Trophoblast cell (in vitro differentiated cells and primary cell): Measurements from ENCODE around the gene PLA2G4E.

Source experiments
- DNase-seq, 2 donors: peaks; one replicate each; pipeline ENCODE4 v3.0.0-alpha.2; 2016
- H2AFZ ChIP-seq: 2 replicates; pipeline ENCODE4 v1.6.1; 2013; ENCODE audit warnings: low read length, moderate library complexity, mild to moderate bottlenecking; ENCODE audit not compliant: insufficient read depth, poor library complexity
- H2AK5ac ChIP-seq: 2 replicates; pipeline ENCODE4 v1.6.1; 2013; ENCODE audit warnings: mild to moderate bottlenecking, low read length
- H2BK120ac ChIP-seq: 2 replicates; pipeline ENCODE4 v1.6.1; 2013; ENCODE audit warnings: low read length, mild to moderate bottlenecking, moderate library complexity; ENCODE audit not compliant: insufficient read depth, poor library complexity
- H2BK12ac ChIP-seq: 2 replicates; pipeline ENCODE4 v1.6.1; 2013; ENCODE audit warnings: mild to moderate bottlenecking, low read length, moderate library complexity
- H2BK5ac ChIP-seq: 2 replicates; pipeline ENCODE4 v1.6.1; 2013; ENCODE audit warnings: low read length, low read depth, moderate library complexity, mild to moderate bottlenecking; ENCODE audit not compliant: poor library complexity
- H3K14ac ChIP-seq: 2 replicates; pipeline ENCODE4 v1.6.1; 2013; ENCODE audit warnings: mild to moderate bottlenecking, low read length
- H3K18ac ChIP-seq: 2 replicates; pipeline ENCODE4 v1.6.1; 2013; ENCODE audit warnings: mild to moderate bottlenecking, low read length
- H3K23ac ChIP-seq: 2 replicates; pipeline ENCODE4 v1.6.1; 2013; ENCODE audit warnings: low read length
- H3K27ac ChIP-seq: 2 replicates; pipeline ENCODE4 v1.5.1; 2013; ENCODE audit warnings: low read depth, mild to moderate bottlenecking, inconsistent platforms, low read length, moderate library complexity
- H3K27me3 ChIP-seq: 2 replicates; pipeline ENCODE4 v1.6.1; 2013; ENCODE audit warnings: inconsistent platforms, mild to moderate bottlenecking, low read length, moderate library complexity; ENCODE audit not compliant: insufficient read depth
- H3K36me3 ChIP-seq, 2 experiments: 1 replicate in 1 of 2; 2 replicates in 1 of 2; pipeline ENCODE4 v1.6.1; 2013; ENCODE audit warnings: low read length in 2 of 2, mild to moderate bottlenecking in 2 of 2, moderate library complexity in 1 of 2; ENCODE audit not compliant: insufficient read depth in 2 of 2, control insufficient read depth in 1 of 2
- H3K4ac ChIP-seq: 2 replicates; pipeline ENCODE4 v1.6.1; 2013; ENCODE audit warnings: low read depth, mild to moderate bottlenecking, low read length, moderate library complexity
- H3K4me1 ChIP-seq, 2 experiments: 1 replicate in 1 of 2; 2 replicates in 1 of 2; pipeline ENCODE4 v1.6.1; 2013; ENCODE audit warnings: low read length in 2 of 2, mild to moderate bottlenecking in 2 of 2, moderate library complexity in 1 of 2; ENCODE audit not compliant: insufficient read depth in 2 of 2, control insufficient read depth in 1 of 2
- H3K4me2 ChIP-seq: 2 replicates; pipeline ENCODE4 v1.6.1; 2013; ENCODE audit warnings: inconsistent platforms, mild to moderate bottlenecking, low read length, moderate library complexity
- H3K4me3 ChIP-seq: 2 replicates; pipeline ENCODE4 v1.5.1; 2013; ENCODE audit warnings: mild to moderate bottlenecking, low read depth, low read length, inconsistent platforms
- H3K79me1 ChIP-seq: one replicate; pipeline ENCODE4 v1.6.1; 2013; ENCODE audit warnings: low read length
- H3K79me2 ChIP-seq: 2 replicates; pipeline ENCODE4 v1.6.1; 2013; ENCODE audit warnings: low read length, mild to moderate bottlenecking; ENCODE audit not compliant: control insufficient read depth, insufficient read depth, poor library complexity
- H3K9ac ChIP-seq: 2 replicates; pipeline ENCODE4 v1.6.1; 2013; ENCODE audit warnings: mild to moderate bottlenecking, low read length
- H3K9me3 ChIP-seq: 2 replicates; pipeline ENCODE4 v1.6.1; 2013; ENCODE audit warnings: low read depth, mild to moderate bottlenecking, control low read depth, inconsistent platforms, low read length; ENCODE audit not compliant: insufficient read depth
- H4K12ac ChIP-seq: 2 replicates; pipeline ENCODE4 v1.6.1; 2013; ENCODE audit warnings: low read depth, mild to moderate bottlenecking, low read length, moderate library complexity
- H4K8ac ChIP-seq: 2 replicates; pipeline ENCODE4 v1.6.1; 2013; ENCODE audit warnings: low read depth, mild to moderate bottlenecking, low read length, moderate library complexity
- H4K91ac ChIP-seq: one replicate; pipeline ENCODE4 v1.6.1; 2013; ENCODE audit warnings: low read depth, mild to moderate bottlenecking, low read length, moderate library complexity
- WGBS: extraction: QIAGEN DNeasy Blood & Tissue Kit; methylation state at CpG from one replicate; pipeline ENCODE4 v1.1.7; 2013; ENCODE audit warnings: missing lambda C conversion rate; ENCODE audit not compliant: insufficient read length, insufficient coverage; ENCODE audit errors: extremely low coverage; 5-methylcytosine and 5-hydroxymethylcytosine counted together

Gene PLA2G4E

GRCh38 chr15:41979493-41980266 lies 41.2 kb downstream of the PLA2G4E start:
- no peak overlapping the region for H4K91ac ChIP-seq
- H3K4me3 ChIP-seq = no peak overlapping the region
- H3K23ac ChIP-seq = no peak overlapping the region
- H2BK120ac ChIP-seq = no peak overlapping the region
- no peak overlapping the region for H3K4ac ChIP-seq
- H3K79me1 ChIP-seq = peaks cover 7% of the 10 kb centered on the region
- peak overlapping the region; percentile 49 for H3K27ac ChIP-seq
- H3K79me2 ChIP-seq = no peaks in the 10 kb centered on the region
- H3K9ac ChIP-seq = no peak overlapping the region
- peaks cover 17 to 21% of the 10 kb centered on the region in 2 experiments for H3K4me1 ChIP-seq
- H3K9me3 ChIP-seq = no peaks in the 10 kb centered on the region
- no peaks in the 10 kb centered on the region for H3K36me3 ChIP-seq
- H2AFZ ChIP-seq = no peak overlapping the region
- H2AK5ac ChIP-seq = no peak overlapping the region
- H3K4me2 ChIP-seq = no peak overlapping the region
- H3K14ac ChIP-seq = no peak overlapping the region
- peak; percentile 79 to 92 for DNase-seq
- no peak overlapping the region for H2BK12ac ChIP-seq
- WGBS = no CpG with 5 or more reads among the region's 5 CpGs
- no peak overlapping the region for H3K18ac ChIP-seq
- no peak overlapping the region for H2BK5ac ChIP-seq
- no peaks in the 10 kb centered on the region for H3K27me3 ChIP-seq
- H4K8ac ChIP-seq = no peak overlapping the region
- H4K12ac ChIP-seq = no peak overlapping the region

GRCh38 chr15:41978534-41978933 lies 42.3 kb downstream of the PLA2G4E start:
- Histone ChIP-seq H3K79me1 (peaks cover 7% of the 10 kb centered on the region), H3K4me2 (no peak overlapping the region), H3K27me3 (no peaks in the 10 kb centered on the region), H2BK120ac (no peak overlapping the region), H3K36me3 (no peaks in the 10 kb centered on the region), H3K14ac (no peak overlapping the region), H3K4me3 (no peak overlapping the region), H3K9me3 (no peaks in the 10 kb centered on the region), H3K27ac (no peak overlapping the region), H3K4ac (no peak overlapping the region), H3K79me2 (no peaks in the 10 kb centered on the region), H2AK5ac (no peak overlapping the region), H3K23ac (no peak overlapping the region), H2AFZ (no peak overlapping the region), H2BK5ac (no peak overlapping the region), H4K91ac (no peak overlapping the region), H3K4me1 (peaks cover 17 to 21% of the 10 kb centered on the region in 2 experiments), H3K18ac (no peak overlapping the region), H4K8ac (no peak overlapping the region), H3K9ac (no peak overlapping the region), H2BK12ac (no peak overlapping the region), H4K12ac (no peak overlapping the region)
- DNase-seq = no peak
- no CpG with 5 or more reads among the region's 4 CpGs for WGBS

- Histone ChIP-seq H3K4me1 (peaks cover 17 to 22% of the 10 kb centered on the region in 2 experiments), H3K14ac (no peak overlapping the region), H3K79me2 (no peaks in the 10 kb centered on the region), H2AK5ac (no peak overlapping the region), H4K91ac (no peak overlapping the region), H3K27me3 (no peaks in the 10 kb centered on the region), H3K9me3 (no peaks in the 10 kb centered on the region), H4K8ac (no peak overlapping the region), H3K4ac (no peak overlapping the region), H2BK120ac (no peak overlapping the region), H2AFZ (no peak overlapping the region), H3K18ac (no peak overlapping the region), H2BK5ac (no peak overlapping the region), H3K4me2 (no peak overlapping the region), H3K23ac (no peak overlapping the region), H3K9ac (no peak overlapping the region), H4K12ac (no peak overlapping the region), H3K79me1 (peaks cover 7% of the 10 kb centered on the region), H2BK12ac (no peak overlapping the region), H3K36me3 (no peaks in the 10 kb centered on the region), H3K4me3 (no peak overlapping the region), H3K27ac (no peak overlapping the region)
- DNase-seq = no peak
- WGBS = no CpG with 5 or more reads among the region's 6 CpGs
Measured at GRCh38 chr15:41977757-41978383, 43.0 kb downstream of the PLA2G4E start.

GRCh38 chr15:41975669-41976068 lies 45.2 kb downstream of the PLA2G4E start:
- no peak for DNase-seq
- Histone ChIP-seq H3K23ac (no peak overlapping the region), H3K36me3 (no peaks in the 10 kb centered on the region), H2BK120ac (no peak overlapping the region), H3K4ac (no peak overlapping the region), H3K79me2 (peaks cover 6% of the 10 kb centered on the region), H2AK5ac (no peak overlapping the region), H3K14ac (no peak overlapping the region), H3K9ac (no peak overlapping the region), H3K27me3 (no peaks in the 10 kb centered on the region), H3K4me1 (peaks cover 10 to 11% of the 10 kb centered on the region in 2 experiments), H3K4me2 (no peak overlapping the region), H4K91ac (no peak overlapping the region), H2AFZ (no peak overlapping the region), H3K4me3 (no peak overlapping the region), H4K8ac (no peak overlapping the region), H3K27ac (no peak overlapping the region), H3K9me3 (peaks cover 2% of the 10 kb centered on the region), H2BK12ac (no peak overlapping the region), H3K79me1 (peaks cover 12% of the 10 kb centered on the region), H4K12ac (no peak overlapping the region), H2BK5ac (no peak overlapping the region), H3K18ac (no peak overlapping the region)
- WGBS = no CpG with 5 or more reads among the region's 2 CpGs
